ENCODE results near the gene YKT6.
"Not testable (repeated sequence)": the region's sequence is repeated elsewhere in the genome, so short reads cannot be mapped to it uniquely, and the experiment has no call there.

Gene YKT6

GRCh38 chr7:44158096-44158872, 42.5 kb upstream of the YKT6 start:
- H3K9me3 ChIP-seq (ENCODE audit: control insufficient read depth, low read length) = no peaks in the 10 kb centered on the region
- no peak overlapping the region for H3K27ac ChIP-seq (ENCODE audit: insufficient read depth, low read length, poor library complexity, severe bottlenecking)
- H3K27me3 ChIP-seq (replicated peaks; ENCODE audit: control insufficient read depth, insufficient read depth, low read length, poor library complexity, severe bottlenecking) = no peaks in the 10 kb centered on the region
- no peak for DNase-seq
- no peaks in the 10 kb centered on the region for H3K4me1 ChIP-seq (ENCODE audit: control insufficient read depth, insufficient read depth, low read length, poor library complexity, severe bottlenecking)
- H3K36me3 ChIP-seq (ENCODE audit: control insufficient read depth, insufficient read depth, low read length) = no peaks in the 10 kb centered on the region
- no peak overlapping the region for H3K4me3 ChIP-seq (ENCODE audit: insufficient read depth, low read depth, low read length, poor library complexity, severe bottlenecking)

GRCh38 chr7:44158873-44159631, 41.7 kb upstream of the YKT6 start:
- Histone ChIP-seq H3K27ac (ENCODE audit: insufficient read depth, low read length, poor library complexity, severe bottlenecking) (no peak overlapping the region), H3K27me3 (replicated peaks; ENCODE audit: control insufficient read depth, insufficient read depth, low read length, poor library complexity, severe bottlenecking) (no peaks in the 10 kb centered on the region)
- DNase-seq = no peak

DNA sequence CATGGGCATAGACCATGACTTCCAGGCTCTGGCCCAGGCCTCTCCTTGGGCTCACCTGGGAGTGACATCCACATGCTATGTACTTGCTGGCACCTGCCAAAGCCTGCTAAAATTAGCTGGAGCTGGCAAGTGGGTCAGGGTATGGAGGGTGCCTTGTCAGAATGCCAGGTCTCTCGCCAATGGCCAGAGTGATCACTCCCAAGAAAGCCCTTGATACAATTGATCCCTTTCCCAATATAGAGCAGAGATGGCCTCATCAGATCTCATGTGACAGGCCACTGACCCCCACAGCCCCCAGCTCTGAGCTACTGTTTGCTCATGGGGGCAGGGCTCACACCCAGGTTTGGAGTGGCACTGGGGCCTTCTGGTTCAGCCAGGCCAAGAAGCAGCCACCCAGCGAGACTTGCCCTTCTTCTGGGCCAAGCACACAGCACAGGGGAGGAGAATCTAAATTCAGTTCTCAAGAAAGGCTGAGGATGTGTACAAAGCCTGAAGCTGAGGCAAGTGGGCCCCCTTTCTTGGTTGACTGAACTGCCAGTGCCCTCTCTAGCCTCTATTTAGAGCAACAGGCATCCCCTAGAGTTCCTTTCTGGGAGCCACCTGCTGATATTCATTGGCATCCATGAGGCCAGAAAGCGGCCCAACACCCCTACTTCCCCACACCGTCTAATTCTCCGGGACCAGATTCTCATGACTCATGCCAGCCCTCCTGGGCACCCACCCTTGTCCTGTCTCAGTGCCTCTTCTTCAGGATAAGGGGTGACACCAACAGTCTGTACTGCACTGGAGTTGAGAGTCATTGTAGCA, 40.8 kb upstream of the YKT6 start:
- no peak for DNase-seq
- H3K9me3 ChIP-seq (ENCODE audit: control insufficient read depth, low read length) = no peaks in the 10 kb centered on the region
- no peaks in the 10 kb centered on the region for H3K36me3 ChIP-seq (ENCODE audit: control insufficient read depth, insufficient read depth, low read length)
- no peak overlapping the region for H3K27ac ChIP-seq (ENCODE audit: insufficient read depth, low read length, poor library complexity, severe bottlenecking)
- H3K27me3 ChIP-seq (replicated peaks; ENCODE audit: control insufficient read depth, insufficient read depth, low read length, poor library complexity, severe bottlenecking) = no peaks in the 10 kb centered on the region
- no peak overlapping the region for H3K4me3 ChIP-seq (ENCODE audit: insufficient read depth, low read depth, low read length, poor library complexity, severe bottlenecking)
- no peaks in the 10 kb centered on the region for H3K4me1 ChIP-seq (ENCODE audit: control insufficient read depth, insufficient read depth, low read length, poor library complexity, severe bottlenecking)

More at GRCh38 chr7:44158873-44159631, 41.7 kb upstream of the YKT6 start:
- Histone ChIP-seq H3K4me3 (ENCODE audit: insufficient read depth, low read depth, low read length, poor library complexity, severe bottlenecking) (no peak overlapping the region), H3K4me1 (ENCODE audit: control insufficient read depth, insufficient read depth, low read length, poor library complexity, severe bottlenecking) (no peaks in the 10 kb centered on the region), H3K9me3 (ENCODE audit: control insufficient read depth, low read length) (no peaks in the 10 kb centered on the region), H3K36me3 (ENCODE audit: control insufficient read depth, insufficient read depth, low read length) (no peaks in the 10 kb centered on the region)

- no peak for DNase-seq
- H3K4me1 ChIP-seq (ENCODE audit: control insufficient read depth, insufficient read depth, low read length, poor library complexity, severe bottlenecking) = no peaks in the 10 kb centered on the region
- H3K27me3 ChIP-seq (replicated peaks; ENCODE audit: control insufficient read depth, insufficient read depth, low read length, poor library complexity, severe bottlenecking) = no peaks in the 10 kb centered on the region
- H3K4me3 ChIP-seq (ENCODE audit: insufficient read depth, low read depth, low read length, poor library complexity, severe bottlenecking) = no peak overlapping the region
- H3K27ac ChIP-seq (ENCODE audit: insufficient read depth, low read length, poor library complexity, severe bottlenecking) = no peak overlapping the region
- no peaks in the 10 kb centered on the region for H3K36me3 ChIP-seq (ENCODE audit: control insufficient read depth, insufficient read depth, low read length)
- H3K9me3 ChIP-seq (ENCODE audit: control insufficient read depth, low read length) = no peaks in the 10 kb centered on the region
These were observed 39.4 kb upstream of the YKT6 start for GRCh38 chr7:44161371-44161770.

DNA sequence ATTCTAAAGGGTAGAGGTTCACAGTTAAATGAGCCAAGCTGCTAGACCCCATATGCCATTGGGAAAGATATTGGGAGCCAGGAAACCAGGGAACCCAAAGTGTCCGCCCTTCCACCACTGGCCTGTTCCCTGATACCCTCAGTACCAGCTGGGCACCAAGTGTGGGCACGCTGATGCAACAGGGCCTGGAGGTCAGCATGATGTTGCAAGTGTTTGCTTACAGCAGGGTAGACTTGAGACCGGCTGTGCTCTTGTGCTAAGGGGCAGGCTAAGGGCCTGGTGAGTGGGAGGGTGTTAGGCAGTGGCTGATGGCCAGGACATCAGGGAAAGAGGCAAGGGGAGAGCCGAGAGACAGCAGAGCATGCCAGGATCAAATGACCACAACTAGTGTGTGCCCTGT, 38.6 kb upstream of the YKT6 start:
- Histone ChIP-seq H3K4me1 (ENCODE audit: control insufficient read depth, insufficient read depth, low read length, poor library complexity, severe bottlenecking) (no peaks in the 10 kb centered on the region), H3K27me3 (replicated peaks; ENCODE audit: control insufficient read depth, insufficient read depth, low read length, poor library complexity, severe bottlenecking) (no peaks in the 10 kb centered on the region), H3K36me3 (ENCODE audit: control insufficient read depth, insufficient read depth, low read length) (no peaks in the 10 kb centered on the region), H3K9me3 (ENCODE audit: control insufficient read depth, low read length) (no peaks in the 10 kb centered on the region), H3K27ac (ENCODE audit: insufficient read depth, low read length, poor library complexity, severe bottlenecking) (no peak overlapping the region), H3K4me3 (ENCODE audit: insufficient read depth, low read depth, low read length, poor library complexity, severe bottlenecking) (no peak overlapping the region)
- no peak for DNase-seq

DNA sequence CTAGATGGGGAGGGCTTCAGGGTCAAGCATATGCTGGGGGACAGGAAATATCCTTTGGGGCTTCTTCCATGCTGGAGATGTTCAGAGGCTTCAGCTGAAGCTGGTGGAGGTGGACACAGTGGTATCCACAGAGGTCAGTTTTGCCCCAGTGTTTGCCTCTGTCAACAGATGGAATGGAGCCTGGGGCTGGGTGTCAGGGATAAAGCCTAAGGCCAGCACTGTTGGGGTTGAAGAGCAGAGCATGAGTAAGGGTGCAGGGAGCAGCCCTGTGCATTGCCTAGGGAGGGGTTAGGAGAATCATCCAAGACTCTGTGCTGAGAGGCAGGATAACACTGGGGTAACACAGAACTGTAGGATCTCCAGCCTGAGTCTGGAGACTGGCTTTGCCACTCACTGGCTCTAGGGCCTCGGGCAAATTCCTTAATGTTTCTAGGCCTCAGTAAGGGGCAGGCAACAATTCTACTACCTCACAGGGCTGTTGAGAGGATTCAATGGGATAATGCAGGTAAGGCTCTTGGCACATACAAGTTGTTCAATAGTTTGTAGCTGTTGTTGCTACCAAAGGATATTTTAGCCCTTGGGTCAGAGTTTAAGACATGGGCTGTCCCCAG, 37.9 kb upstream of the YKT6 start:
- Histone ChIP-seq H3K4me3 (ENCODE audit: insufficient read depth, low read depth, low read length, poor library complexity, severe bottlenecking) (no peak overlapping the region), H3K4me1 (ENCODE audit: control insufficient read depth, insufficient read depth, low read length, poor library complexity, severe bottlenecking) (no peaks in the 10 kb centered on the region), H3K36me3 (ENCODE audit: control insufficient read depth, insufficient read depth, low read length) (no peaks in the 10 kb centered on the region), H3K27me3 (replicated peaks; ENCODE audit: control insufficient read depth, insufficient read depth, low read length, poor library complexity, severe bottlenecking) (no peaks in the 10 kb centered on the region), H3K27ac (ENCODE audit: insufficient read depth, low read length, poor library complexity, severe bottlenecking) (no peak overlapping the region), H3K9me3 (ENCODE audit: control insufficient read depth, low read length) (no peaks in the 10 kb centered on the region)
- no peak for DNase-seq

GRCh38 chr7:44163591-44163990, 37.2 kb upstream of the YKT6 start:
- Histone ChIP-seq H3K27ac (ENCODE audit: insufficient read depth, low read length, poor library complexity, severe bottlenecking) (no peak overlapping the region), H3K27me3 (replicated peaks; ENCODE audit: control insufficient read depth, insufficient read depth, low read length, poor library complexity, severe bottlenecking) (no peaks in the 10 kb centered on the region), H3K9me3 (ENCODE audit: control insufficient read depth, low read length) (no peaks in the 10 kb centered on the region), H3K4me3 (ENCODE audit: insufficient read depth, low read depth, low read length, poor library complexity, severe bottlenecking) (no peak overlapping the region), H3K36me3 (ENCODE audit: control insufficient read depth, insufficient read depth, low read length) (no peaks in the 10 kb centered on the region), H3K4me1 (ENCODE audit: control insufficient read depth, insufficient read depth, low read length, poor library complexity, severe bottlenecking) (no peaks in the 10 kb centered on the region)
- no peak for DNase-seq

DNA sequence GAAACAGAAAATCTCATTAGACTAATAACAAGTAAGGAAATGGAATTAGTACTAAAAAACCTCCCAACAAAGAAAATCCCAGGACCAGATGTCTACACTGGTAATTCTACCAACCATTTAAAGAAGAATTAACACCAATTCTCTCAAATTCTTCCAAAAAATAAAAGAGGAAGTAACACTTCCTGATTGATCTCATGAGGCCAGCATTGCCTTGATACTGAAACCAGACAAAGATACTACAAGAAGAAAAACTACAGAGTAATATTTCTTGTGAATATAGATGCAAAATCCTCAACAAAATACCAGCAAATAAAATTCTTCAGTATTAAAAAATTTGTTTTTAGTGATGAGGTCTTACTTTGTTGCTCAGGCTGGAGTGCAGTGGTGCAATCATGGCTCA, 32.9 kb upstream of the YKT6 start:
- Histone ChIP-seq H3K9me3 (ENCODE audit: control insufficient read depth, low read length) (no peaks in the 10 kb centered on the region), H3K36me3 (ENCODE audit: control insufficient read depth, insufficient read depth, low read length) (no peaks in the 10 kb centered on the region), H3K27ac (ENCODE audit: insufficient read depth, low read length, poor library complexity, severe bottlenecking) (no peak overlapping the region), H3K4me3 (ENCODE audit: insufficient read depth, low read depth, low read length, poor library complexity, severe bottlenecking) (no peak overlapping the region), H3K27me3 (replicated peaks; ENCODE audit: control insufficient read depth, insufficient read depth, low read length, poor library complexity, severe bottlenecking) (no peaks in the 10 kb centered on the region), H3K4me1 (ENCODE audit: control insufficient read depth, insufficient read depth, low read length, poor library complexity, severe bottlenecking) (no peaks in the 10 kb centered on the region)
- no peak for DNase-seq

DNA sequence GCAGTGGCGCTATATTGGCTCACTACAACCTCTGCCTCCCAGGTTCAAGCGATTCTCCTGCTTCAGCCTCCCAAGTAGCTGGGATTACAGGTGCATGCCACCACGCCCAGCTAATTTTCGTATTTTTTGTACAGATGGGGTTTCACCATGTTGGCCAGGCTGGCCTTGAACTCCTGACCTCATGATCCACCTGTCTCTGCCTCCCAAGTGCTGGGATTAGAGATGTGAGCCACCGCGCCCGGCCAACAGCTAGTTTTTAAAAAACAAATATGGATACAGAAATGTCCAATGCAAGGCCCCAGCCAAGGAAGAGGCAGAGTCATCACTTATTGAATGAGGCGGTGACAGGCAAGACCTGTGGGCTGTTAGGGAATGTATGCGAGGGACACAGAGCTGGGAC, 28.9 kb upstream of the YKT6 start:
- H3K4me3 ChIP-seq (ENCODE audit: insufficient read depth, low read depth, low read length, poor library complexity, severe bottlenecking); DNase-seq; H3K4me1 ChIP-seq (ENCODE audit: control insufficient read depth, insufficient read depth, low read length, poor library complexity, severe bottlenecking); H3K9me3 ChIP-seq (ENCODE audit: control insufficient read depth, low read length); H3K36me3 ChIP-seq (ENCODE audit: control insufficient read depth, insufficient read depth, low read length); H3K27ac ChIP-seq (ENCODE audit: insufficient read depth, low read length, poor library complexity, severe bottlenecking); H3K27me3 ChIP-seq (replicated peaks; ENCODE audit: control insufficient read depth, insufficient read depth, low read length, poor library complexity, severe bottlenecking): not testable (repeated sequence)
